Hepatocyte (in vitro differentiated cells): ENCODE results near the gene OBI1.

Experiments
- CTCF ChIP-seq: fragments of 200-600 bp; sonication (generic); IDR thresholded peaks from 2 replicates; pipeline ENCODE4 v1.5.1; 2016; ENCODE audit warnings: antibody characterized with exemption, mild to moderate bottlenecking; ENCODE audit not compliant: poor library complexity
- EZH2 ChIP-seq: fragments of 200-600 bp; sonication (generic); IDR thresholded peaks from 2 replicates; pipeline ENCODE4 v1.6.1; 2016; ENCODE audit warnings: antibody characterized with exemption, mild to moderate bottlenecking, borderline replicate concordance
- EZH2phosphoT487 ChIP-seq: fragments of 200-600 bp; sonication (generic); IDR thresholded peaks from one replicate; pipeline ENCODE4 v1.6.1; 2018; ENCODE audit warnings: antibody characterized with exemption, mild to moderate bottlenecking, low read depth, moderate library complexity; ENCODE audit not compliant: unreplicated experiment, severe bottlenecking

GRCh38 chr13:78674638-78675037 lies 15.7 kb upstream of the OBI1 start:
- TF ChIP-seq CTCF (no peak), EZH2 (no peak), EZH2phosphoT487 (no peak)
